ENCODE results near the gene COX6A2.

DNA sequence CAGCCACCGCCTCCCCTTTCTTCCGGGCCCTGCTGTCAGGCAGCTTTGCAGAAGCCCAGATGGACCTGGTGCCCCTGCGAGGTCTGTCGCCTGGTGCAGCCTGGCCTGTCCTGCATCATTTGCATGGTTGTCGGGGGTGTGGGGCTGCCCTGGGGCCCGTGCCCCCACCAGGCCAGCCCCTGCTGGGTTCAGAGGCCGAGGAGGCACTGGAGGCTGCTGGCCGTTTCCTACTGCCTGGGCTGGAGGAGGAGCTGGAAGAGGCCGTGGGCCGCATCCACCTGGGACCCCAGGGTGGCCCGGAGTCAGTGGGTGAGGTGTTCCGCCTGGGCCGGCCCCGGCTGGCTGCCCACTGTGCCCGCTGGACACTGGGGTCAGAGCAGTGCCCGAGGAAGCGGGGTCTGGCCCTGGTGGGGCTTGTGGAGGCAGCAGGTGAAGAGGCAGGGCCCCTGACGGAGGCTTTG is 38.3 kb upstream of the COX6A2 start:
- TF ChIP-seq, protein P1, sequence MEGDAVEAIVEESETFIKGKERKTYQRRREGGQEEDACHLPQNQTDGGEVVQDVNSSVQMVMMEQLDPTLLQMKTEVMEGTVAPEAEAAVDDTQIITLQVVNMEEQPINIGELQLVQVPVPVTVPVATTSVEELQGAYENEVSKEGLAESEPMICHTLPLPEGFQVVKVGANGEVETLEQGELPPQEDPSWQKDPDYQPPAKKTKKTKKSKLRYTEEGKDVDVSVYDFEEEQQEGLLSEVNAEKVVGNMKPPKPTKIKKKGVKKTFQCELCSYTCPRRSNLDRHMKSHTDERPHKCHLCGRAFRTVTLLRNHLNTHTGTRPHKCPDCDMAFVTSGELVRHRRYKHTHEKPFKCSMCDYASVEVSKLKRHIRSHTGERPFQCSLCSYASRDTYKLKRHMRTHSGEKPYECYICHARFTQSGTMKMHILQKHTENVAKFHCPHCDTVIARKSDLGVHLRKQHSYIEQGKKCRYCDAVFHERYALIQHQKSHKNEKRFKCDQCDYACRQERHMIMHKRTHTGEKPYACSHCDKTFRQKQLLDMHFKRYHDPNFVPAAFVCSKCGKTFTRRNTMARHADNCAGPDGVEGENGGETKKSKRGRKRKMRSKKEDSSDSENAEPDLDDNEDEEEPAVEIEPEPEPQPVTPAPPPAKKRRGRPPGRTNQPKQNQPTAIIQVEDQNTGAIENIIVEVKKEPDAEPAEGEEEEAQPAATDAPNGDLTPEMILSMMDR (IDR thresholded peaks at IDR 0.05; ENCODE audit: insufficient read depth, low read length, poor library complexity, severe bottlenecking), result no peak
- no peak for TF ChIP-seq EZH2phosphoT487 (conservative IDR thresholded peaks at IDR 0.05; ENCODE audit: low read length)
